HepG2 (cell line): ENCODE data around the gene NEDD4L. TPM values are rescaled to one million over a fixed set of nuclear protein-coding genes. Genes with fewer than 3 reads are reported as not detected.

Experiments
- BCL6 ChIP-seq: IDR thresholded peaks from 2 replicates; pipeline ENCODE4 v1.6.1; 2016; ENCODE audit warnings: missing genetic modification reagents, missing compliant biosample characterization
- CBX2 ChIP-seq, 2 experiments: fragments of 200-600 bp in 1 of 2; sonication (generic); formaldehyde crosslinking in 1 of 2; IDR thresholded peaks; 2 replicates each; pipeline versions ENCODE4 v1.7.0 to v1.8.1; 2018 to 2022; ENCODE audit warnings: low read depth in 2 of 2, low read length in 1 of 2, mild to moderate bottlenecking in 1 of 2, missing genetic modification reagents in 1 of 2
- CREM ChIP-seq, 2 experiments: sonication (generic) in 1 of 2; formaldehyde crosslinking in 1 of 2; IDR thresholded peaks; 2 replicates each; pipeline versions ENCODE4 v1.4.0 to v1.6.1; 2016 to 2020; ENCODE audit warnings: antibody characterized with exemption in 1 of 2, mild to moderate bottlenecking in 1 of 2, missing genetic modification reagents in 1 of 2
- ELF3 ChIP-seq: IDR thresholded peaks from 2 replicates; pipeline ENCODE4 v1.6.1; 2016; ENCODE audit warnings: missing genetic modification reagents, missing compliant biosample characterization
- ETV5 ChIP-seq: IDR thresholded peaks from 2 replicates; pipeline ENCODE4 v1.6.1; 2018; ENCODE audit warnings: missing biosample characterization, missing genetic modification reagents, inconsistent platforms, borderline replicate concordance
- NR2F1 ChIP-seq, 2 experiments: fragments of 450-650 bp in 1 of 2; formaldehyde crosslinking in 1 of 2; IDR thresholded peaks; 2 replicates each; pipeline versions ENCODE4 v1.5.0 to v1.6.1; 2016 to 2020; ENCODE audit warnings: mild to moderate bottlenecking in 1 of 2, missing compliant biosample characterization in 1 of 2, missing genetic modification reagents in 1 of 2, moderate library complexity in 1 of 2
- PHF21A ChIP-seq: sonication (generic); formaldehyde crosslinking; IDR thresholded peaks from 2 replicates; pipeline ENCODE4 v1.5.0; 2020; ENCODE audit warnings: mild to moderate bottlenecking, missing genetic modification reagents
- PPARG ChIP-seq: conservative IDR thresholded peaks from 2 replicates; pipeline ENCODE4 v1.6.1; 2016; ENCODE audit warnings: missing biosample characterization, missing genetic modification reagents
- PRDM10 ChIP-seq: sonication (generic); formaldehyde crosslinking; IDR thresholded peaks from 2 replicates; pipeline ENCODE4 v1.4.0; 2020; ENCODE audit warnings: low read depth, missing genetic modification reagents
- RXRB ChIP-seq: IDR thresholded peaks from 2 replicates; pipeline ENCODE4 v1.6.1; 2016; ENCODE audit warnings: borderline replicate concordance, missing genetic modification reagents, missing compliant biosample characterization
- SALL1 ChIP-seq: sonication (generic); formaldehyde crosslinking; IDR thresholded peaks from 2 replicates; pipeline ENCODE4 v1.8.0; 2022; ENCODE audit warnings: mild to moderate bottlenecking, missing genetic modification reagents
- SATB2 ChIP-seq: sonication (generic); formaldehyde crosslinking; IDR thresholded peaks from 2 replicates; pipeline ENCODE4 v1.5.0; 2020; ENCODE audit warnings: missing genetic modification reagents
- SIX1 ChIP-seq: sonication (generic); formaldehyde crosslinking; IDR thresholded peaks from 2 replicates; pipeline ENCODE4 v1.4.0; 2020; ENCODE audit warnings: missing genetic modification reagents, borderline replicate concordance
- SP140L ChIP-seq: sonication (generic); formaldehyde crosslinking; IDR thresholded peaks from 2 replicates; pipeline ENCODE4 v1.4.0; 2020; ENCODE audit warnings: missing genetic modification reagents, borderline replicate concordance
- YY1 ChIP-seq: IDR thresholded peaks from 2 replicates; pipeline ENCODE4 v1.6.1; 2011; ENCODE audit warnings: low read length, low read depth, moderate library complexity, mild to moderate bottlenecking; ENCODE audit not compliant: insufficient read depth, insufficient replicate concordance
- ZBTB38 ChIP-seq: sonication (generic); formaldehyde crosslinking; IDR thresholded peaks from 2 replicates; pipeline ENCODE4 v1.5.1; 2020; ENCODE audit warnings: mild to moderate bottlenecking, missing genetic modification reagents
- ZNF350 ChIP-seq: sonication (generic); formaldehyde crosslinking; IDR thresholded peaks from 2 replicates; pipeline ENCODE4 v1.4.0; 2020; ENCODE audit warnings: mild to moderate bottlenecking, low read depth, missing genetic modification reagents, borderline replicate concordance
- ZNF501 ChIP-seq: sonication (generic); formaldehyde crosslinking; IDR thresholded peaks from 2 replicates; pipeline ENCODE4 v1.5.1; 2020; ENCODE audit warnings: mild to moderate bottlenecking, moderate library complexity, missing genetic modification reagents
- ZNF562 ChIP-seq: sonication (generic); formaldehyde crosslinking; IDR thresholded peaks from 2 replicates; pipeline ENCODE4 v1.8.0; 2022; ENCODE audit warnings: missing genetic modification reagents, borderline replicate concordance
- ZNF616 ChIP-seq: sonication (generic); formaldehyde crosslinking; IDR thresholded peaks from 2 replicates; pipeline ENCODE4 v1.5.0; 2020; ENCODE audit warnings: low read depth, mild to moderate bottlenecking, missing genetic modification reagents
- ZNF879 ChIP-seq: sonication (generic); formaldehyde crosslinking; IDR thresholded peaks from 2 replicates; pipeline ENCODE4 v1.8.1; 2023; ENCODE audit warnings: missing genetic modification reagents
- polyA plus RNA-seq, 8 experiments: library from polyadenylated mRNA; depleted of rRNA in 3 of 8; stranded (reverse) in 7 of 8; unstranded in 1 of 8; fragments of >200 nt; fragmentation: Illumina TruSeq in 4 of 8; extraction: Trizol in 4 of 8; gene quantifications; 2 replicates each; pipeline versions ENCODE4 v1.2.1 to v1.2.3, GENCODE V29; 2011 to 2016; ENCODE audit warnings: low read depth in 4 of 8, missing spikeins in 1 of 8, mixed read lengths in 1 of 8; ENCODE audit not compliant: insufficient read depth in 1 of 8
- total RNA-seq, 5 experiments: library from RNA; depleted of rRNA; stranded (reverse); fragments of >200 nt; fragmentation: Illumina TruSeq; extraction: Trizol; gene quantifications; 2 replicates each; pipeline ENCODE4 v1.2.3, GENCODE V29; 2016; ENCODE audit warnings: low read depth in 1 of 5
- TF ChIP-seq, protein P1 (sequence below): sonication (generic); formaldehyde crosslinking; IDR thresholded peaks from 2 replicates; pipeline ENCODE4 v1.4.0; 2020; ENCODE audit warnings: mild to moderate bottlenecking, missing genetic modification reagents, borderline replicate concordance

Gene NEDD4L
- total and polyA plus RNA-seq, 2 of the 13 experiments (the other 11 are each of a cell fraction or from before 2014, with no cell fraction given), result 168 to 390 TPM

DNA sequence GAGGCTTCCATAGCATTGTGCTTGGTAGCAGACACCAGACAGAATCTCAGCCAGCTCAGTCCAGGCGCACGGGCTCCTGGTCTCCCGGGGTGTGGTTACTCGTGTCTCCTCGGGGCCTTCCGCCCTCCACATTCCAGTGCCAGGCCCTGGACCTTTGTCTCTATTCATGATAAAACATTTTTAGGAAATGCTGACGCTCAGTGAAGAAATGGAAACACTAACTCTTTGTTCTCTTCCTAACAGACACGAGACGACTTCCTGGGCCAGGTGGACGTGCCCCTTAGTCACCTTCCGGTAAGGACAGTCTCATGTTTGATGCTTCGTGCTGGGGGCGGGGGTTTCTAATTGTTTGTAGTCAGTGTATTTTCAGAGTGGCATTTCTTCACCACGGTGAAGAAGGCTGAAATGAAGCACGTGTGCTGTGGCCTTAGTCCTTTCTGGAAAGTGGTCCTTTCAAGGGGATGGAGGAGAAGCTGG, 271.8 kb downstream of the NEDD4L start (continued):
- TF ChIP-seq CREM (IDR thresholded peaks at IDR 0.05) (peak; percentile 70), CREM (CRISPR knock-in tag; IDR thresholded peaks at IDR 0.05) (no peak), ZNF501 (no peak), YY1 (no peak), PRDM10 (CRISPR knock-in tag) (peak; percentile 33; the same call in 1 of the 2 replicates), ZNF350 (CRISPR knock-in tag) (no peak), NR2F1 (CRISPR knock-in tag; IDR thresholded peaks at IDR 0.05) (peak in 1 of 2 experiments; percentile 37; a peak in 1 of 4 replicates), SATB2 (no peak), SIX1 (CRISPR knock-in tag) (no peak; the same call in 1 of the 2 replicates), SP140L (CRISPR knock-in tag) (no peak), RXRB (peak; percentile 85; the same call in 1 of the 2 replicates), ZNF879 (CRISPR knock-in tag) (no peak), ZBTB38 (CRISPR knock-in tag) (no peak), ELF3 (CRISPR knock-in tag) (peak; percentile 60), SALL1 (CRISPR knock-in tag) (peak; percentile 79), ZNF562 (CRISPR knock-in tag) (no peak), BCL6 (peak; percentile 77), ETV5 (peak; percentile 95), PHF21A (CRISPR knock-in tag) (peak; percentile 71), CBX2 (IDR thresholded peaks at IDR 0.05; ENCODE audit: low read depth, low read length) (no peak), CBX2 (CRISPR knock-in tag; IDR thresholded peaks at IDR 0.05; ENCODE audit: low read depth) (no peak), PPARG (CRISPR knock-in tag) (peak; percentile 77), ZNF616 (CRISPR knock-in tag) (no peak)
- TF ChIP-seq, protein P1, sequence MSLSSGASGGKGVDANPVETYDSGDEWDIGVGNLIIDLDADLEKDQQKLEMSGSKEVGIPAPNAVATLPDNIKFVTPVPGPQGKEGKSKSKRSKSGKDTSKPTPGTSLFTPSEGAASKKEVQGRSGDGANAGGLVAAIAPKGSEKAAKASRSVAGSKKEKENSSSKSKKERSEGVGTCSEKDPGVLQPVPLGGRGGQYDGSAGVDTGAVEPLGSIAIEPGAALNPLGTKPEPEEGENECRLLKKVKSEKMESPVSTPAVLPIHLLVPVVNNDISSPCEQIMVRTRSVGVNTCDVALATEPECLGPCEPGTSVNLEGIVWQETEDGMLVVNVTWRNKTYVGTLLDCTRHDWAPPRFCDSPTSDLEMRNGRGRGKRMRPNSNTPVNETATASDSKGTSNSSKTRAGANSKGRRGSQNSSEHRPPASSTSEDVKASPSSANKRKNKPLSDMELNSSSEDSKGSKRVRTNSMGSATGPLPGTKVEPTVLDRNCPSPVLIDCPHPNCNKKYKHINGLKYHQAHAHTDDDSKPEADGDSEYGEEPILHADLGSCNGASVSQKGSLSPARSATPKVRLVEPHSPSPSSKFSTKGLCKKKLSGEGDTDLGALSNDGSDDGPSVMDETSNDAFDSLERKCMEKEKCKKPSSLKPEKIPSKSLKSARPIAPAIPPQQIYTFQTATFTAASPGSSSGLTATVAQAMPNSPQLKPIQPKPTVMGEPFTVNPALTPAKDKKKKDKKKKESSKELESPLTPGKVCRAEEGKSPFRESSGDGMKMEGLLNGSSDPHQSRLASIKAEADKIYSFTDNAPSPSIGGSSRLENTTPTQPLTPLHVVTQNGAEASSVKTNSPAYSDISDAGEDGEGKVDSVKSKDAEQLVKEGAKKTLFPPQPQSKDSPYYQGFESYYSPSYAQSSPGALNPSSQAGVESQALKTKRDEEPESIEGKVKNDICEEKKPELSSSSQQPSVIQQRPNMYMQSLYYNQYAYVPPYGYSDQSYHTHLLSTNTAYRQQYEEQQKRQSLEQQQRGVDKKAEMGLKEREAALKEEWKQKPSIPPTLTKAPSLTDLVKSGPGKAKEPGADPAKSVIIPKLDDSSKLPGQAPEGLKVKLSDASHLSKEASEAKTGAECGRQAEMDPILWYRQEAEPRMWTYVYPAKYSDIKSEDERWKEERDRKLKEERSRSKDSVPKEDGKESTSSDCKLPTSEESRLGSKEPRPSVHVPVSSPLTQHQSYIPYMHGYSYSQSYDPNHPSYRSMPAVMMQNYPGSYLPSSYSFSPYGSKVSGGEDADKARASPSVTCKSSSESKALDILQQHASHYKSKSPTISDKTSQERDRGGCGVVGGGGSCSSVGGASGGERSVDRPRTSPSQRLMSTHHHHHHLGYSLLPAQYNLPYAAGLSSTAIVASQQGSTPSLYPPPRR (CRISPR knock-in tag), result peak; percentile 77; the same call in 1 of the 2 replicates
